GM23248 (cell line): ENCODE data around the gene PDGFD. TPM values are rescaled to one million over a fixed set of nuclear protein-coding genes. Genes with fewer than 3 reads are reported as not detected.
A peak's percentile ranks its signal among the peaks of the same experiment; 100 is the strongest.

ENCODE experiments used
- DNase-seq: peaks from one replicate; pipeline ENCODE4 v3.0.0-alpha.2; 2015
- H2AFZ ChIP-seq: fragments of 200-600 bp; sonication (generic); 2 replicates; pipeline ENCODE4 v1.6.1; 2016; ENCODE audit warnings: antibody characterized with exemption
- H3F3A ChIP-seq: fragments of 200-600 bp; sonication (generic); 2 replicates; pipeline ENCODE4 v1.6.1; 2016; ENCODE audit warnings: mild to moderate bottlenecking, antibody characterized with exemption, mixed run types; ENCODE audit not compliant: insufficient read depth
- H3K27ac ChIP-seq: fragments of 200-600 bp; sonication (generic); 2 replicates; pipeline ENCODE4 v1.5.1; 2016; ENCODE audit warnings: mild to moderate bottlenecking
- H3K27me3 ChIP-seq: fragments of 200-600 bp; sonication (generic); replicated peaks from 2 replicates; pipeline ENCODE4 v1.6.1; 2016; ENCODE audit warnings: mild to moderate bottlenecking; ENCODE audit not compliant: insufficient read depth
- H3K36me3 ChIP-seq: fragments of 200-600 bp; sonication (generic); 2 replicates; pipeline ENCODE4 v1.6.1; 2016; ENCODE audit warnings: low read depth, mild to moderate bottlenecking
- H3K4me1 ChIP-seq: fragments of 200-600 bp; sonication (generic); 2 replicates; pipeline ENCODE4 v1.6.1; 2016; ENCODE audit warnings: mild to moderate bottlenecking; ENCODE audit not compliant: insufficient read depth
- H3K4me2 ChIP-seq: fragments of 200-600 bp; sonication (generic); one replicate; pipeline ENCODE4 v1.6.1; 2016; ENCODE audit warnings: mild to moderate bottlenecking; ENCODE audit not compliant: unreplicated experiment
- H3K4me3 ChIP-seq: fragments of 200-600 bp; sonication (generic); 2 replicates; pipeline ENCODE4 v1.5.1; 2016; ENCODE audit warnings: mild to moderate bottlenecking
- H3K79me2 ChIP-seq: fragments of 200-600 bp; sonication (generic); 2 replicates; pipeline ENCODE4 v1.6.1; 2016; ENCODE audit warnings: mild to moderate bottlenecking; ENCODE audit not compliant: insufficient read depth
- H3K9ac ChIP-seq: fragments of 200-600 bp; sonication (generic); 2 replicates; pipeline ENCODE4 v1.6.1; 2016; ENCODE audit warnings: mild to moderate bottlenecking
- H3K9me2 ChIP-seq: fragments of 200-600 bp; sonication (generic); 2 replicates; pipeline ENCODE4 v1.6.1; 2016; ENCODE audit warnings: mixed run types, mild to moderate bottlenecking, moderate library complexity; ENCODE audit not compliant: insufficient read depth
- H3K9me3 ChIP-seq: fragments of 200-600 bp; sonication (generic); one replicate; pipeline ENCODE4 v1.6.1; 2017; ENCODE audit warnings: low read depth
- H4K20me1 ChIP-seq: fragments of 200-600 bp; sonication (generic); 2 replicates; pipeline ENCODE4 v1.6.0; 2016; ENCODE audit not compliant: insufficient read depth
- EZH2 ChIP-seq: fragments of 200-600 bp; sonication (generic); IDR thresholded peaks from 2 replicates; pipeline ENCODE4 v1.6.1; 2018; ENCODE audit warnings: antibody characterized with exemption, mild to moderate bottlenecking; ENCODE audit not compliant: insufficient read depth, poor library complexity, severe bottlenecking
- EZH2phosphoT487 ChIP-seq: fragments of 200-600 bp; sonication (generic); IDR thresholded peaks from 2 replicates; pipeline ENCODE4 v1.6.1; 2018; ENCODE audit warnings: antibody characterized with exemption, moderate library complexity, mild to moderate bottlenecking, low read depth; ENCODE audit not compliant: insufficient read depth
- WGBS, 2 experiments: methylation state at CpG; one replicate each; pipeline ENCODE4 v1.1.6; 2015 to 2017; ENCODE audit warnings: low lambda C conversion rate in 2 of 2, low coverage in 1 of 2; ENCODE audit errors: missing lambda C conversion rate in 2 of 2; 5-methylcytosine and 5-hydroxymethylcytosine counted together
- in situ Hi-C: fragments of 300-500 bp; cut with MboI; formaldehyde crosslinking; loops from 2 replicates; pipeline ENCODE4 v1.15.0; 2020
- polyA plus RNA-seq: library from polyadenylated mRNA; unstranded; fragments of >200 nt; fragmentation: Nextera tagmentation; extraction: Ambion mirVana; gene quantifications from 2 replicates; pipeline ENCODE4 v1.2.1, GENCODE V29; 2016
- total RNA-seq: library from RNA; depleted of rRNA; stranded (reverse); fragments of >200 nt; shearing (Covaris generic); gene quantifications from 2 replicates; pipeline ENCODE4 v1.2.3, GENCODE V29; 2014

The PDGFD gene
- total and polyA plus RNA-seq, 2 experiments from 2014 or later: 0.81 to 1.3 TPM

GRCh38 chr11:104165014-104165413 lies 1.1 kb upstream of the PDGFD start:
- no peak overlapping the region for H3K9ac ChIP-seq
- no peak overlapping the region for H3K27ac ChIP-seq
- H3K4me3 ChIP-seq: no peak overlapping the region
- H3K36me3 ChIP-seq: no peaks in the 10 kb centered on the region
- no peaks in the 10 kb centered on the region for H3K27me3 ChIP-seq
- H3K4me1 ChIP-seq: no peaks in the 10 kb centered on the region
- no peaks in the 10 kb centered on the region for H3K9me2 ChIP-seq
- H3K79me2 ChIP-seq: no peaks in the 10 kb centered on the region
- no peak overlapping the region for H3K4me2 ChIP-seq
- in situ Hi-C loops: loop anchor here (10.0 kb wide), 1 partner anchor 480 kb away; no protein-coding TSS in a partner anchor
- no peak for TF ChIP-seq EZH2
- no peak for TF ChIP-seq EZH2phosphoT487
- no peaks in the 10 kb centered on the region for H4K20me1 ChIP-seq
- 85 to 89% methylated on average over 7 of the region's 7 CpGs for WGBS, 2 experiments
- no peaks in the 10 kb centered on the region for H3F3A ChIP-seq
- DNase-seq: no peak
- H2AFZ ChIP-seq: no peak overlapping the region
- no peaks in the 10 kb centered on the region for H3K9me3 ChIP-seq

GRCh38 chr11:104163100-104164027 lies 583 bp downstream of the PDGFD start:
- Histone ChIP-seq H2AFZ (peak overlapping the region; percentile 91), H3K4me1 (no peaks in the 10 kb centered on the region), H3K4me2 (peak overlapping the region; percentile 90), H3K4me3 (peak overlapping the region; percentile 75), H3K36me3 (no peaks in the 10 kb centered on the region), H3F3A (no peaks in the 10 kb centered on the region), H3K27ac (no peak overlapping the region), H3K9me2 (no peaks in the 10 kb centered on the region), H4K20me1 (no peaks in the 10 kb centered on the region), H3K9ac (peak overlapping the region; percentile 26; the same call in 1 of the 2 replicates), H3K79me2 (no peaks in the 10 kb centered on the region), H3K9me3 (no peaks in the 10 kb centered on the region), H3K27me3 (no peaks in the 10 kb centered on the region)
- TF ChIP-seq EZH2phosphoT487 (no peak), EZH2 (no peak)
- WGBS, 2 experiments: 4 to 5% methylated on average over 37 to 38 of the region's 38 CpGs
- in situ Hi-C loops: loop anchor here (10.0 kb wide), 1 partner anchor 479 kb away; no protein-coding TSS in a partner anchor
- peak; percentile 28 for DNase-seq

- H3K4me1 ChIP-seq: no peaks in the 10 kb centered on the region
- no peaks in the 10 kb centered on the region for H3F3A ChIP-seq
- H4K20me1 ChIP-seq: no peaks in the 10 kb centered on the region
- H3K27ac ChIP-seq: no peak overlapping the region
- no peak for DNase-seq
- no peak overlapping the region for H3K4me2 ChIP-seq
- H3K79me2 ChIP-seq: no peaks in the 10 kb centered on the region
- no peak for TF ChIP-seq EZH2
- TF ChIP-seq EZH2phosphoT487: no peak
- H3K4me3 ChIP-seq: no peak overlapping the region
- H3K9me2 ChIP-seq: no peaks in the 10 kb centered on the region
- no peak overlapping the region for H3K9ac ChIP-seq
- no peaks in the 10 kb centered on the region for H3K36me3 ChIP-seq
- H3K27me3 ChIP-seq: no peaks in the 10 kb centered on the region
- in situ Hi-C loops: loop anchor here (10.0 kb wide), 1 partner anchor 477 kb away; no protein-coding TSS in a partner anchor
- 53 to 58% methylated on average over 1 of the region's 1 CpG for WGBS, 2 experiments
- H2AFZ ChIP-seq: no peak overlapping the region
- H3K9me3 ChIP-seq: no peaks in the 10 kb centered on the region
Observed at GRCh38 chr11:104161751-104162450, 2.0 kb downstream of the PDGFD start.

GRCh38 chr11:104159356-104159755 lies 4.6 kb downstream of the PDGFD start:
- no peak overlapping the region for H3K4me3 ChIP-seq
- no peak overlapping the region for H3K4me2 ChIP-seq
- H2AFZ ChIP-seq: no peak overlapping the region
- H3K9me2 ChIP-seq: no peaks in the 10 kb centered on the region
- no peak for TF ChIP-seq EZH2phosphoT487
- TF ChIP-seq EZH2: no peak
- H4K20me1 ChIP-seq: no peaks in the 10 kb centered on the region
- no peak overlapping the region for H3K9ac ChIP-seq
- 100% methylated on average over 1 of the region's 1 CpG for WGBS, 2 experiments
- H3K4me1 ChIP-seq: no peaks in the 10 kb centered on the region
- H3K27ac ChIP-seq: no peak overlapping the region
- H3K36me3 ChIP-seq: no peaks in the 10 kb centered on the region
- H3K27me3 ChIP-seq: no peaks in the 10 kb centered on the region
- in situ Hi-C loops: no loop called here
- no peaks in the 10 kb centered on the region for H3K79me2 ChIP-seq
- H3F3A ChIP-seq: no peaks in the 10 kb centered on the region
- DNase-seq: no peak
- no peaks in the 10 kb centered on the region for H3K9me3 ChIP-seq
